Measurements from ENCODE around the gene CRIP2. TPM values are rescaled to one million over a fixed set of nuclear protein-coding genes. Genes with fewer than 3 reads are reported as not detected.

Gene CRIP2, protein sequence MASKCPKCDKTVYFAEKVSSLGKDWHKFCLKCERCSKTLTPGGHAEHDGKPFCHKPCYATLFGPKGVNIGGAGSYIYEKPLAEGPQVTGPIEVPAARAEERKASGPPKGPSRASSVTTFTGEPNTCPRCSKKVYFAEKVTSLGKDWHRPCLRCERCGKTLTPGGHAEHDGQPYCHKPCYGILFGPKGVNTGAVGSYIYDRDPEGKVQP
- polyA plus RNA-seq (2013, experiment 1 of 2): 8.3 TPM
- polyA plus RNA-seq (2013, experiment 2 of 2): 7.8 TPM

DNA sequence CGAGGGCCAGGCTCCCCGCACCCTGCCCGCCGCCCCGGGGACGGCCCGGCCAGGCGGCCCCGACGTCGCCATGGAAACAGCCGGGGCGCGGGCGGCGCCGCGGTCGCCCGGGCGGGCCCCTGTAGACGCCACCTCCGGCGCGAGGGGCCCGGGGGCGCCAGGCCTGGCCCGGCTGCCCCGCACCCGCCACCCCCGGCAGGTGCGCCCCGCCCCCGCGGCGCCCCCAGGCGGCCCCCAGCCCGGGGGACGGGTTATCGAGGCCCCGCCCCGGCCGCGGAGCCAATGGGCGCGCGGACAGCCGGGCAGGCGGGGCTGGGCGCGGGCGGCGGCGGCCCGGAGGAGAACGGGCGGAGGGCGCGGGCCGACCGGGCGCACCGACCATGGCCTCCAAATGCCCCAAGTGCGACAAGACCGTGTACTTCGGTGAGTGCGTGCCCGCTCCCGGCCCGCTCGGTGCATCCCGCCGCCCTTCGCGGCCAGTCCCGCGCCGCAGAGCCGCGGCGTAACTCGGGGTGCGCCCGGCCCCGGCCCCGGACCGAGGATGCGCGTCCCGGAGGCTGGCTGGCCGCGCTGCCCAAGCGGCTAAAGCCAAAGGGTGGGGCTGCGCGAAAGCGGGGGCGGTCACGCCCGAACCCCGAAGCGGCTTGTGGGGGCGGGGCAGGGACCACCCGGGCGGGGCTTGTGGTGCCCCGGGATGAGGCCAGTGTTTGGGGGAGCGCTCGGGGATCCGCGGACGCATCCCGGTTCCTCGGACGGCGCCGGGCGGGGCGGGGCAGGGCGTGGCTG, at the start of gene CRIP2:
Gene CRIP2, plus strand, starts transcription at position 339 of the 786 bp plus-strand sequence. Its CDS starts 42 bp downstream, at position 381.
- peak; percentile 54 for DNase-seq
- Histone ChIP-seq H3K9ac (ENCODE audit: low read length) (peak within 1 kb of the TSS; percentile 74), H3K4me2 (ENCODE audit: low read length) (peak within 1 kb of the TSS; percentile 62), H2BK5ac (ENCODE audit: low read length) (no peak within 1 kb of the TSS), H3K56ac (ENCODE audit: low read length) (peak within 1 kb of the TSS; percentile 87), H2BK120ac (ENCODE audit: low read depth, low read length) (no peak within 1 kb of the TSS), H3K4me3 (ENCODE audit: low read length) (peak within 1 kb of the TSS; percentile 53), H3K23ac (ENCODE audit: low read length) (peak within 1 kb of the TSS; percentile 80), H4K8ac (ENCODE audit: low read depth, low read length) (no peak within 1 kb of the TSS), H3K27me3 (ENCODE audit: insufficient read depth, low read length, poor library complexity) (peaks cover 3% of the 10 kb centered on the region), H3K36me3 (ENCODE audit: control insufficient read depth, insufficient read depth, low read length) (no peaks in the 10 kb centered on the region), H3K4me1 (ENCODE audit: control insufficient read depth, low read depth, low read length) (peaks cover 4% of the 10 kb centered on the region), H3K18ac (ENCODE audit: low read length) (peak within 1 kb of the TSS; percentile 34), H2BK15ac (replicated peaks; ENCODE audit: low read depth) (no peak within 1 kb of the TSS), H2AK5ac (ENCODE audit: low read length) (no peak within 1 kb of the TSS), H3K79me1 (ENCODE audit: low read length) (no peaks in the 10 kb centered on the region), H3K27ac (ENCODE audit: low read depth, low read length) (peak within 1 kb of the TSS; percentile 45), H4K5ac (ENCODE audit: low read length) (no peak within 1 kb of the TSS), H3K79me2 (ENCODE audit: control insufficient read depth, insufficient read depth, low read length) (no peaks in the 10 kb centered on the region), H3K4ac (ENCODE audit: low read depth, low read length) (no peak within 1 kb of the TSS)
- WGBS (ENCODE audit: extremely low coverage, insufficient coverage, low lambda C conversion rate): no CpG with 5 or more reads among the region's 118 CpGs

DNA sequence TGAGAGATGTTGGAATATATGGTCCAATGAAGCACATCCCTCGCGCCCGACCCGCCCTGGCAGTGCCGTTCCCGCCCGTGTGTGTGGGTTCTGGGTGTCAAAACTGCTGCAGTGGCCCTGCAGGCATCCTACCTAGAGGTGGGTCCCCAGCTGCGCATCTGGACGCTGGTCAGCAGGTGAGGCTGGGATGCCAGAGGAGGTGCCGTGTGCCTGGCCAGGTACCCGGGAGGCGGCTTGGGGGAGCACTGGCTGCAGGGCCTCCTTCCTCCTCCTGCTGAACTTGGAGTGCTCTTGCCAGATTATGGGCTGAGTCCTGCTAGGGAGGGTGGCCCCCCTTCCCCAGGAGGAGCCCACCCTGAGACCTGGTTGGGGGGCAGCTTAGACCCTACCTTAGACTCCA, 49.8 kb upstream of the CRIP2 start:
- Histone ChIP-seq H3K79me2 (ENCODE audit: control insufficient read depth, insufficient read depth, low read length) (peaks cover 81% of the 10 kb centered on the region), H2BK120ac (ENCODE audit: low read depth, low read length) (no peak overlapping the region), H3K79me1 (ENCODE audit: low read length) (peaks cover 19% of the 10 kb centered on the region), H3K36me3 (ENCODE audit: control insufficient read depth, insufficient read depth, low read length) (peaks cover 2% of the 10 kb centered on the region), H3K23ac (ENCODE audit: low read length) (no peak overlapping the region), H3K56ac (ENCODE audit: low read length) (no peak overlapping the region), H3K18ac (ENCODE audit: low read length) (no peak overlapping the region), H2AK5ac (ENCODE audit: low read length) (no peak overlapping the region), H3K27ac (ENCODE audit: low read depth, low read length) (no peak overlapping the region), H3K4ac (ENCODE audit: low read depth, low read length) (no peak overlapping the region), H3K27me3 (ENCODE audit: insufficient read depth, low read length, poor library complexity) (no peaks in the 10 kb centered on the region), H3K9ac (ENCODE audit: low read length) (no peak overlapping the region), H3K4me2 (ENCODE audit: low read length) (no peak overlapping the region), H4K8ac (ENCODE audit: low read depth, low read length) (no peak overlapping the region), H4K5ac (ENCODE audit: low read length) (no peak overlapping the region), H3K4me3 (ENCODE audit: low read length) (no peak overlapping the region), H2BK15ac (replicated peaks; ENCODE audit: low read depth) (no peak overlapping the region), H2BK5ac (ENCODE audit: low read length) (no peak overlapping the region), H3K4me1 (ENCODE audit: control insufficient read depth, low read depth, low read length) (no peaks in the 10 kb centered on the region)
- DNase-seq: no peak
- WGBS (ENCODE audit: extremely low coverage, insufficient coverage, low lambda C conversion rate): no CpG with 5 or more reads among the region's 12 CpGs

DNA sequence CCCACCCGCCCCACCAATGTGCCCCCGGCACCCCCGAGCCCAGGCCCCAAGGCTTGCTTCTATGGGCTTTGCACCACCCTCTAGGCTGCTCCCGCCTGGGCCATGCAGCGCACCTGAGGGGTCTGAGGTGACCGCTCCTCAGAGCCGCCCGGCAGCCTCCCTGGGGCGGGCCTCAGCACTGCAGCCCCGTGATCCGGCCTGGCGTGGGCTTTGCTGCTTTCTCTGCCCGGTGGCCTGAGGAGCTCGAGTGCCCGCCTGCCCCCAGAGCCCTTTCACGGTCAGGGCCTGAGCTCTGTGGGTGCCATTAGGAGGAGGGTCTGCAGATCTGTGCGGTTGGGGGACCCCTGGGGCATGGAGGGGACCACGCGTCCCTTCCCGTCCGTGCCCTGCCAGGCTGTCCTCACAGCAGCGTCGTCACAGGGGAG, 48.8 kb upstream of the CRIP2 start:
- Histone ChIP-seq H3K56ac (ENCODE audit: low read length) (no peak overlapping the region), H2BK5ac (ENCODE audit: low read length) (no peak overlapping the region), H3K9ac (ENCODE audit: low read length) (no peak overlapping the region), H3K79me2 (ENCODE audit: control insufficient read depth, insufficient read depth, low read length) (peaks cover 83% of the 10 kb centered on the region), H3K4me3 (ENCODE audit: low read length) (no peak overlapping the region), H4K8ac (ENCODE audit: low read depth, low read length) (no peak overlapping the region), H3K23ac (ENCODE audit: low read length) (no peak overlapping the region), H3K36me3 (ENCODE audit: control insufficient read depth, insufficient read depth, low read length) (peaks cover 2% of the 10 kb centered on the region), H2BK120ac (ENCODE audit: low read depth, low read length) (no peak overlapping the region), H3K79me1 (ENCODE audit: low read length) (peaks cover 24% of the 10 kb centered on the region), H3K4me2 (ENCODE audit: low read length) (no peak overlapping the region), H3K4ac (ENCODE audit: low read depth, low read length) (no peak overlapping the region), H2BK15ac (replicated peaks; ENCODE audit: low read depth) (no peak overlapping the region), H3K18ac (ENCODE audit: low read length) (no peak overlapping the region), H3K4me1 (ENCODE audit: control insufficient read depth, low read depth, low read length) (no peaks in the 10 kb centered on the region), H4K5ac (ENCODE audit: low read length) (no peak overlapping the region), H2AK5ac (ENCODE audit: low read length) (no peak overlapping the region), H3K27me3 (ENCODE audit: insufficient read depth, low read length, poor library complexity) (no peaks in the 10 kb centered on the region), H3K27ac (ENCODE audit: low read depth, low read length) (no peak overlapping the region)
- no peak for DNase-seq
- WGBS (ENCODE audit: extremely low coverage, insufficient coverage, low lambda C conversion rate): no CpG with 5 or more reads among the region's 23 CpGs

DNA sequence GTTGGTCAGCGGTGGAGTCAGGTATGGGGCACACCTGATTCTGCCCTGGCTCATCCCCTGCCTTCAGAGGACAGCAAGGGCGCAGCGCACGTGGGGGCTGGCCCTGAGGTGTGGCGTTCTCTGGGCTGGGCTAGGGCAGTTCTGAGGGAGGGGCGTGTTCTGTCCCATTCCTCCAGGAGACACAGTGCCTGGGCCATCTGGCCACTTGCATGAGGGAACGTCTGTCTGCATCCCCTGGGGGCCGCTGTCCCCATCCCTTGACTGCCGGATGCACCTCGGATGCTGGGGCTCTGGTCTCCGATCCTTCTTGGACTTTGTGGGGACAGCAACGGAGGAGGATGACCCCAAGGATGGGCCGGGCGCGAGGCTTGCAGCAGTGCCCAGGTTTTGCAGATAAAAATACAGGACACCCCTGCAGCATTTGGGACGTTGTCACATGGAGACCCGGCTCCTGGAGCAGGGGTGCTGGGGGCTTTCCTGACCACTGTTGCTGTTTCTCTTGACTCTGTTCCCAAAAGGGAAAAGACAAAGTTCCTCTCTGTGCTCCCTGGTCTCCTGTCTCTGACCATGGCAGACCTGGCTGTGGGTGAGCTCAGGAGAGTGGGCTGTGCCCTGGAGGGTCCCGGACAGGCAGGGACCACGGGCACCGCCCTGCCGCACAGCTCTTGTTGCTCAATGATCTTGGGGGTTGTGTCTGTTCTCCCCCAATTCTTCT, 48.0 kb upstream of the CRIP2 start:
- Histone ChIP-seq H3K4me2 (ENCODE audit: low read length) (no peak overlapping the region), H3K79me2 (ENCODE audit: control insufficient read depth, insufficient read depth, low read length) (peaks cover 78% of the 10 kb centered on the region)

DNA sequence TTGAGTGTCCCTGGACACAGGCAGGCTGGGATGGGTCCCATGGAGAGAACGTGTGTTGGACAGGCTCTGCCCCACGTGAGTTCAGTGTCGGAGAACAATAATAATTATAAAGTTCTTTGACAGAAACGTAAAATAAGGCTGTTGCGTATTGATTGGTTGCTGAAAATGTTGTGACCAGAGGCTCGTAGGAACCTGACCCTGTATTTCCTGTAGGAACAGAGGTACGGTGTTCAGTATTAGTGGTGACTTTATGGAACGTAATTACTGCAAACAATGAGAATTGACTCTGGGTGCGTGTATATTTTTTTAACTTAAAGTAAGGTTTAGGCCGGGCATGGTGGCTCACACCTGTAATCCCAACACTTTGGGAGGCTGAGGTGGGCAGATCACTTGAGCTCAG, 47.2 kb upstream of the CRIP2 start:
- H3K9ac ChIP-seq (ENCODE audit: low read length): no peak overlapping the region
- WGBS (ENCODE audit: extremely low coverage, insufficient coverage, low lambda C conversion rate): no CpG with 5 or more reads among the region's 10 CpGs

More for the DNA sequence above, 48.0 kb upstream of the CRIP2 start:
- no CpG with 5 or more reads among the region's 21 CpGs for WGBS (ENCODE audit: extremely low coverage, insufficient coverage, low lambda C conversion rate)
- Histone ChIP-seq H3K9ac (ENCODE audit: low read length) (no peak overlapping the region), H2AK5ac (ENCODE audit: low read length) (no peak overlapping the region), H3K79me1 (ENCODE audit: low read length) (peaks cover 21% of the 10 kb centered on the region), H3K4me1 (ENCODE audit: control insufficient read depth, low read depth, low read length) (no peaks in the 10 kb centered on the region), H2BK5ac (ENCODE audit: low read length) (no peak overlapping the region), H3K27me3 (ENCODE audit: insufficient read depth, low read length, poor library complexity) (no peaks in the 10 kb centered on the region), H3K56ac (ENCODE audit: low read length) (no peak overlapping the region), H3K27ac (ENCODE audit: low read depth, low read length) (no peak overlapping the region), H2BK120ac (ENCODE audit: low read depth, low read length) (no peak overlapping the region), H4K8ac (ENCODE audit: low read depth, low read length) (no peak overlapping the region), H3K18ac (ENCODE audit: low read length) (no peak overlapping the region), H2BK15ac (replicated peaks; ENCODE audit: low read depth) (no peak overlapping the region), H3K36me3 (ENCODE audit: control insufficient read depth, insufficient read depth, low read length) (peaks cover 2% of the 10 kb centered on the region), H3K23ac (ENCODE audit: low read length) (peak overlapping the region; percentile 45), H4K5ac (ENCODE audit: low read length) (no peak overlapping the region), H3K4me3 (ENCODE audit: low read length) (no peak overlapping the region), H3K4ac (ENCODE audit: low read depth, low read length) (no peak overlapping the region)
- no peak for DNase-seq

More for the DNA sequence above, 47.2 kb upstream of the CRIP2 start:
- Histone ChIP-seq H3K56ac (ENCODE audit: low read length) (no peak overlapping the region), H3K23ac (ENCODE audit: low read length) (no peak overlapping the region), H3K4ac (ENCODE audit: low read depth, low read length) (no peak overlapping the region), H2BK5ac (ENCODE audit: low read length) (no peak overlapping the region), H2BK120ac (ENCODE audit: low read depth, low read length) (no peak overlapping the region), H4K5ac (ENCODE audit: low read length) (no peak overlapping the region), H3K4me3 (ENCODE audit: low read length) (no peak overlapping the region), H2BK15ac (replicated peaks; ENCODE audit: low read depth) (no peak overlapping the region), H3K4me1 (ENCODE audit: control insufficient read depth, low read depth, low read length) (no peaks in the 10 kb centered on the region), H3K27ac (ENCODE audit: low read depth, low read length) (no peak overlapping the region), H3K79me2 (ENCODE audit: control insufficient read depth, insufficient read depth, low read length) (peaks cover 72% of the 10 kb centered on the region), H3K79me1 (ENCODE audit: low read length) (peaks cover 21% of the 10 kb centered on the region), H4K8ac (ENCODE audit: low read depth, low read length) (no peak overlapping the region), H2AK5ac (ENCODE audit: low read length) (no peak overlapping the region), H3K27me3 (ENCODE audit: insufficient read depth, low read length, poor library complexity) (no peaks in the 10 kb centered on the region), H3K4me2 (ENCODE audit: low read length) (no peak overlapping the region), H3K18ac (ENCODE audit: low read length) (no peak overlapping the region), H3K36me3 (ENCODE audit: control insufficient read depth, insufficient read depth, low read length) (peaks cover 2% of the 10 kb centered on the region)
- no peak for DNase-seq

All from mesendoderm (in vitro differentiated cells).